Activated T-helper 2 cell treated with anti-CD3 and anti-CD28 coated beads, Interferon-gamma antibody, Interleukin-2, Interleukin-4, amounts not matched to agents 10 μg/mL and 5 μg/mL and 100 μg/mL, durations not matched to agents 14 hours and 24 hours and 36 hours (primary cell): ENCODE results near the gene SNAP29. TPM values are rescaled to one million over a fixed set of nuclear protein-coding genes. Genes with fewer than 3 reads are reported as not detected.
A peak's percentile ranks its signal among the peaks of the same experiment; 100 is the strongest.
"Not testable (repeated sequence)": the region's sequence is repeated elsewhere in the genome, so short reads cannot be mapped to it uniquely, and the experiment has no call there.

Experiments
- DNase-seq: peaks from one replicate; pipeline ENCODE4 v3.0.0; 2021; ENCODE audit warnings: low spot score
- H3K27ac Mint-ChIP-seq: one replicate; pipeline ENCODE4 v1.8.0; 2021; ENCODE audit warnings: mixed read lengths
- H3K27me3 Mint-ChIP-seq: one replicate; pipeline ENCODE4 v1.8.0; 2021; ENCODE audit warnings: low read depth, mixed read lengths
- H3K36me3 Mint-ChIP-seq: one replicate; pipeline ENCODE4 v1.8.0; 2021; ENCODE audit warnings: low read depth, mixed read lengths
- H3K4me1 Mint-ChIP-seq: one replicate; pipeline ENCODE4 v1.8.0; 2021; ENCODE audit warnings: low read depth, mixed read lengths
- H3K4me3 Mint-ChIP-seq: one replicate; pipeline ENCODE4 v1.8.0; 2021; ENCODE audit warnings: low read depth, mild to moderate bottlenecking, moderate library complexity, mixed read lengths
- H3K9me3 Mint-ChIP-seq: one replicate; pipeline ENCODE4 v1.8.0; 2021; ENCODE audit warnings: mixed read lengths
- intact Hi-C: fragments of 100-400 bp; cut with micrococcal nuclease; formaldehyde crosslinking; loops from one replicate; pipeline ENCODE4 v1.15.1; 2023
- total RNA-seq: library from RNA; stranded (reverse); gene quantifications from 2 replicates; pipeline ENCODE4 v1.2.3, GENCODE V29; 2022

The SNAP29 gene
- 24.2 and 31.4 TPM in 2 replicates for total RNA-seq

- H3K27me3 Mint-ChIP-seq, result no peaks in the 10 kb centered on the region
- peak; percentile 98 for DNase-seq
- H3K27ac Mint-ChIP-seq, result peak within 1 kb of the TSS; percentile 73
- H3K9me3 Mint-ChIP-seq, result no peaks in the 10 kb centered on the region
- peaks cover 15% of the 10 kb centered on the region for H3K36me3 Mint-ChIP-seq
- intact Hi-C loops, result loop anchor here (1.0 to 10.0 kb wide), 4 partner anchors 58 to 155 kb away; partner anchors contain the start of gene CRKL
- peaks cover 37% of the 10 kb centered on the region for H3K4me1 Mint-ChIP-seq
- peak within 1 kb of the TSS; percentile 87 for H3K4me3 Mint-ChIP-seq
Observed at GRCh38 chr22:20858615-20859416, at the start of gene SNAP29, which contains the start of gene PI4KA. TSS of gene SNAP29 (plus strand) at chr22:20859007. CDS start at chr22:20859111, 104 bp downstream. TSS of gene PI4KA (minus strand) at chr22:20858811. CDS start at chr22:20858725, 86 bp downstream.

DNA sequence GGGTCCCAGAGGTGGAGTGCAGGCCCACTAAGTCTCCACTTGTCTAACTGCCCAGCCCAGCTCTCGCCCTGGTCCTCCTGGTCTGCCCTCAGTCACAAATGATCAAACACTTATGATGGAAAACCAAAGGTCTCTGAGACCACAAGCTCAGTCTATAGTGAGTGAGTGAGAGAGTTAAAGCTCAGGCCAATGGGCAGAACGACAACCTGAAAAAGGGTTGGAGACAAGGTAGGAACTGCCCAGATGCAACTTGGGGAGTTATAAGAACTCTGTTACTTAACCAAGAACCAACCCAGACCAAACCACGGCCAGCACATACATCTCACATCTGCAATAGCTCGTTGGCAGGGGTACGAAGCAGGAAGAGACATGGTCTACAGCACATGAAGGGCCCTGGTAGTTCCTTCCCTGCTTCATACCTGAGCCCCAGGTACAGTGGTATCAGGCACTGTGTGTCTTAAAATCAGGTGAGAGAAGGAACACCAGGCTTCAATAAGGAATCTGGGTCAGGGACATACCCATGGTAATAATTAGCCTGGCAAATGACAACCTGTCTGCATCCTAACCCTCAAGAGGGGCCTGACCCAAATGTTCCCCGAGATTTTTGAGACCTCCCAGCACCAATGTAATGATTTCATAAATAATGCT lies 49.1 kb upstream of the SNAP29 start:
- intact Hi-C loops, result no loop called here
- H3K4me1 Mint-ChIP-seq, result peaks cover 13% of the 10 kb centered on the region
- H3K36me3 Mint-ChIP-seq, result peaks cover 73% of the 10 kb centered on the region
- no peak overlapping the region for H3K27ac Mint-ChIP-seq
- DNase-seq, result no peak
- no peaks in the 10 kb centered on the region for H3K9me3 Mint-ChIP-seq
- no peaks in the 10 kb centered on the region for H3K27me3 Mint-ChIP-seq
- H3K4me3 Mint-ChIP-seq, result no peak overlapping the region

GRCh38 chr22:20810645-20811044 lies 48.2 kb upstream of the SNAP29 start:
- H3K27ac Mint-ChIP-seq, result no peak overlapping the region
- peaks cover 13% of the 10 kb centered on the region for H3K4me1 Mint-ChIP-seq
- intact Hi-C loops, result no loop called here
- no peak for DNase-seq
- H3K4me3 Mint-ChIP-seq, result no peak overlapping the region
- H3K9me3 Mint-ChIP-seq, result no peaks in the 10 kb centered on the region
- peaks cover 71% of the 10 kb centered on the region for H3K36me3 Mint-ChIP-seq
- H3K27me3 Mint-ChIP-seq, result no peaks in the 10 kb centered on the region

DNA sequence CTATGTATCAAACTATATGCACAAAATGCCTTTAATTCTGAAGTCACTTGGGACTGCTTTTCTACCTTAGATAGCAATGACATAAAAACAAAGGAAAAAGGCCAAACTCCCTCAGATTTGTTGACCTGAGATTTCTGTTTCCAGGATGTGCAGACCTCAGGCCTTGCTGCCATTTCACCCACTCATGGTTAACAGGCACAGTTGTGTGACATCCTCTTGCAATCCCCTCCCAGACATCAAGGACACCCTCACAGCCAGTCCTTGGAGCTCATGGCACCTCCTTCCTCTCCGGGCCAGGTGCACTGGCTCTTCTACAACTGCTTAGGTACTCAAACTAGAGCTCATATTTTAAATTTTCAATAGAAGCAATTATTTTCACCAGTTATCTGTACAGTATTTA lies 47.6 kb upstream of the SNAP29 start:
- H3K36me3 Mint-ChIP-seq, result peaks cover 67% of the 10 kb centered on the region
- intact Hi-C loops, result no loop called here
- peaks cover 11% of the 10 kb centered on the region for H3K4me1 Mint-ChIP-seq
- H3K27ac Mint-ChIP-seq, result no peak overlapping the region
- no peaks in the 10 kb centered on the region for H3K27me3 Mint-ChIP-seq
- no peak for DNase-seq
- H3K4me3 Mint-ChIP-seq, result no peak overlapping the region
- H3K9me3 Mint-ChIP-seq, result no peaks in the 10 kb centered on the region

GRCh38 chr22:20811971-20812660 lies 46.7 kb upstream of the SNAP29 start:
- H3K27me3 Mint-ChIP-seq, result no peaks in the 10 kb centered on the region
- DNase-seq, result no peak
- intact Hi-C loops, result no loop called here

GRCh38 chr22:20813056-20813455 lies 45.8 kb upstream of the SNAP29 start:
- DNase-seq, result no peak
- no peaks in the 10 kb centered on the region for H3K9me3 Mint-ChIP-seq
- intact Hi-C loops, result no loop called here
- H3K36me3 Mint-ChIP-seq, result peaks cover 67% of the 10 kb centered on the region
- no peaks in the 10 kb centered on the region for H3K27me3 Mint-ChIP-seq
- H3K4me3 Mint-ChIP-seq, result no peak overlapping the region
- H3K27ac Mint-ChIP-seq, result no peak overlapping the region
- H3K4me1 Mint-ChIP-seq, result peaks cover 11% of the 10 kb centered on the region

More at GRCh38 chr22:20811971-20812660, 46.7 kb upstream of the SNAP29 start:
- Mint-ChIP-seq H3K4me3 (no peak overlapping the region), H3K4me1 (peaks cover 11% of the 10 kb centered on the region), H3K27ac (no peak overlapping the region), H3K36me3 (peaks cover 71% of the 10 kb centered on the region), H3K9me3 (no peaks in the 10 kb centered on the region)

DNA sequence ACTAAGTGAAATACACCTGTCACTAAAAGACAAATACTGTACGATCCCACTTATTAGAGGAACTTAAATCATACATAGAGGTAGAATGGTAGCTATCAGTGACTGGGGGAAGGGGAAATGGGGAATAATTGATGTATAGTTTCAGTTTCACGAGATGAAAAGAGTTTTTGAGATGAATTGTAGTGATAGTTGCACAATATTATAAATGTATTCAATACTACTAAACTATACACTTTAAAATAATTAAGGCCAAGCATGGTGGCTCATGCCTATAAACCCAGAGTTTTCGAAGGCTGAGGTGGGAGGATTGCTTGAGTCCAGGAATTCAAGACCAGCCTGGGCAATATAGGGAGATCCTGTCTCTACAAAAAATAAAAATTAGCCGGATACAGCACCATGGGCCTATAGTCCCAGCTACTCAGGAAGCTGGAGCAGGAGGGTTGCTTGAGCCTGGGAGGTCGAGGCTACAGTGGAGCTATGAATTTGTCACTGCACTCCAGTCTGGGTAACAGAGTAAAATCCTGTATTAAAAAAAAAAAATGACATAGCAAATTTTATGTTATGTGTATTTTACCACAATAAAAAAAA lies 44.5 kb upstream of the SNAP29 start:
- Mint-ChIP-seq H3K4me1 (peaks cover 11% of the 10 kb centered on the region), H3K4me3 (no peak overlapping the region), H3K27me3 (no peaks in the 10 kb centered on the region), H3K9me3 (no peaks in the 10 kb centered on the region), H3K27ac (no peak overlapping the region), H3K36me3 (peaks cover 71% of the 10 kb centered on the region)
- DNase-seq, result no peak
- intact Hi-C loops, result no loop called here

DNA sequence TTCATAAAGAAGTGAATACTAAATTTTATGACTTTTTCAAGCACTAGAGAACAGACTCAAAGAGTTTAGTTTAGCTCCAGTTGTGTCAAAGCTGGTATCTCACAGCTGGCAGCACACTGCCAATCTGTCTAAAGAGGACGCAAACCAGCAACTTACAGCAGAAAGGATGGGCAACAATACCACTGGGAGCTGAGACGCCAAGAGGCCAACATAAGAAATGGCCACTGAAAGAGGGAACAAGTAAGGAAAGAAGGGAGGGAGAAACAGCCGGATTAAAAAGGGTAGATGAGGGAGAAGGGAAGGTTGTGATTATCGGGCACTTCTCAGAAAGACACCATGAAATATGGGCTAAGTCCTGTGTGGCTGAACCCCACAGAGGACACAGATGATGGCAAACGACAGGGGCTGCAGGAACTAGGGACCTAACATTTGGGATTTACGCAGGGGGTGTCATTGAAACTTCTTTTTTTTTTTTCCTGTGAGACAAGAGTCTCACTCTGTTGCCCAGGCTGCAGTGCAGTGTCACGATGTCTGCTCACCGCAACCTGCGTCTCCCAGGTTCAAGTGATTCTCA lies 43.2 kb upstream of the SNAP29 start:
- Mint-ChIP-seq H3K36me3 (peaks cover 66% of the 10 kb centered on the region), H3K9me3 (no peaks in the 10 kb centered on the region), H3K27ac (no peak overlapping the region), H3K27me3 (no peaks in the 10 kb centered on the region), H3K4me3 (no peak overlapping the region), H3K4me1 (peaks cover 10% of the 10 kb centered on the region)
- DNase-seq, result no peak
- intact Hi-C loops, result no loop called here

GRCh38 chr22:20816559-20816958 lies 42.2 kb upstream of the SNAP29 start:
- intact Hi-C loops, result no loop called here

DNA sequence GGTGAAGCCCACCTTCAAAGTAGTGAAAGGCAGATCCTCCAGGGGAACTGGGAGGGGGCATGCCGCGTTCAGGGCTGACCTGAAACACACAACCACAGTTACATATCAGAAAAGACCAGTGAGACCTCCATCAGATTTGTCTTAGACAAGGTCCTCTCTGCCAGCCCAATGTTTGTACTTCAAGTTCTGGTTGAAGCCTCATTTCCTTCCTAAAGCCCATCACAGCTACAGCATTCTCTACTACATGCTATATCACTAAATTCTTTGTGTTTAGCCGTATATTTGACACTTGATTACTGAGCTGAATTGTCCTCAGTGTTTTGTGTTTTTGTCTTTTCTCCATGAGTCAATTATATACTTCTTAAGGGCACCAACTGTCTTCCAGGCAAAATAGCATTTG lies 40.3 kb upstream of the SNAP29 start:
- Mint-ChIP-seq H3K4me1 (no peaks in the 10 kb centered on the region), H3K36me3 (peaks cover 46% of the 10 kb centered on the region), H3K27ac (no peak overlapping the region), H3K27me3 (no peaks in the 10 kb centered on the region), H3K4me3 (no peak overlapping the region), H3K9me3 (no peaks in the 10 kb centered on the region)
- no peak for DNase-seq
- intact Hi-C loops, result no loop called here

More at GRCh38 chr22:20816559-20816958, 42.2 kb upstream of the SNAP29 start:
- H3K4me1 Mint-ChIP-seq, result peaks cover under 1% of the 10 kb centered on the region
- H3K9me3 Mint-ChIP-seq, result no peaks in the 10 kb centered on the region
- no peak overlapping the region for H3K27ac Mint-ChIP-seq
- H3K27me3 Mint-ChIP-seq, result no peaks in the 10 kb centered on the region
- DNase-seq, result no peak
- H3K4me3 Mint-ChIP-seq, result no peak overlapping the region
- peaks cover 56% of the 10 kb centered on the region for H3K36me3 Mint-ChIP-seq

- Mint-ChIP-seq H3K27ac (no peak overlapping the region), H3K4me3 (no peak overlapping the region), H3K4me1 (no peaks in the 10 kb centered on the region), H3K27me3 (no peaks in the 10 kb centered on the region), H3K9me3 (no peaks in the 10 kb centered on the region), H3K36me3 (peaks cover 43% of the 10 kb centered on the region)
- intact Hi-C loops, result no loop called here
- no peak for DNase-seq
Observed at GRCh38 chr22:20819471-20819870, 39.3 kb upstream of the SNAP29 start.

GRCh38 chr22:20821717-20822239 lies 37.0 kb upstream of the SNAP29 start:
- H3K27me3 Mint-ChIP-seq, H3K4me1 Mint-ChIP-seq, H3K4me3 Mint-ChIP-seq, H3K9me3 Mint-ChIP-seq, intact Hi-C loops, H3K27ac Mint-ChIP-seq, DNase-seq: not testable (repeated sequence)
- H3K36me3 Mint-ChIP-seq, result peaks cover 39% of the 10 kb centered on the region
